Ishikawa (cell line): Measurements from ENCODE around the gene CDX2.

Source experiments
- CEBPB ChIP-seq: IDR thresholded peaks from 2 replicates; pipeline ENCODE4 v1.6.1; 2012
- CREB1 ChIP-seq: IDR thresholded peaks from 2 replicates; pipeline ENCODE4 v1.6.1; 2012; ENCODE audit warnings: low read depth
- EP300 ChIP-seq: IDR thresholded peaks from 2 replicates; pipeline ENCODE4 v1.6.1; 2012; ENCODE audit warnings: borderline replicate concordance
- FOXM1 ChIP-seq: IDR thresholded peaks from 2 replicates; pipeline ENCODE4 v1.6.1; 2012; ENCODE audit warnings: low read depth, borderline replicate concordance
- NFIC ChIP-seq: IDR thresholded peaks from 2 replicates; pipeline ENCODE4 v1.6.1; 2012
- RAD21 ChIP-seq: IDR thresholded peaks from 2 replicates; pipeline ENCODE4 v1.6.1; 2012; ENCODE audit warnings: low read depth
- TAF1 ChIP-seq: IDR thresholded peaks from 2 replicates; pipeline ENCODE4 v1.6.1; 2012; ENCODE audit warnings: low read depth, mild to moderate bottlenecking
- TCF12 ChIP-seq: IDR thresholded peaks from 2 replicates; pipeline ENCODE4 v1.6.1; 2012; ENCODE audit warnings: low read depth
- YY1 ChIP-seq: IDR thresholded peaks from 2 replicates; pipeline ENCODE4 v1.6.1; 2012; ENCODE audit warnings: low read depth
- TF ChIP-seq, protein P1 (sequence below): IDR thresholded peaks from 2 replicates; pipeline ENCODE4 v1.6.1; 2012
- TF ChIP-seq, protein P2 (sequence below): IDR thresholded peaks from 2 replicates; pipeline ENCODE4 v1.6.1; 2012
- TF ChIP-seq, protein P3 (sequence below): IDR thresholded peaks from 2 replicates; pipeline ENCODE4 v1.6.1; 2012; ENCODE audit warnings: low read depth, mild to moderate bottlenecking

DNA sequence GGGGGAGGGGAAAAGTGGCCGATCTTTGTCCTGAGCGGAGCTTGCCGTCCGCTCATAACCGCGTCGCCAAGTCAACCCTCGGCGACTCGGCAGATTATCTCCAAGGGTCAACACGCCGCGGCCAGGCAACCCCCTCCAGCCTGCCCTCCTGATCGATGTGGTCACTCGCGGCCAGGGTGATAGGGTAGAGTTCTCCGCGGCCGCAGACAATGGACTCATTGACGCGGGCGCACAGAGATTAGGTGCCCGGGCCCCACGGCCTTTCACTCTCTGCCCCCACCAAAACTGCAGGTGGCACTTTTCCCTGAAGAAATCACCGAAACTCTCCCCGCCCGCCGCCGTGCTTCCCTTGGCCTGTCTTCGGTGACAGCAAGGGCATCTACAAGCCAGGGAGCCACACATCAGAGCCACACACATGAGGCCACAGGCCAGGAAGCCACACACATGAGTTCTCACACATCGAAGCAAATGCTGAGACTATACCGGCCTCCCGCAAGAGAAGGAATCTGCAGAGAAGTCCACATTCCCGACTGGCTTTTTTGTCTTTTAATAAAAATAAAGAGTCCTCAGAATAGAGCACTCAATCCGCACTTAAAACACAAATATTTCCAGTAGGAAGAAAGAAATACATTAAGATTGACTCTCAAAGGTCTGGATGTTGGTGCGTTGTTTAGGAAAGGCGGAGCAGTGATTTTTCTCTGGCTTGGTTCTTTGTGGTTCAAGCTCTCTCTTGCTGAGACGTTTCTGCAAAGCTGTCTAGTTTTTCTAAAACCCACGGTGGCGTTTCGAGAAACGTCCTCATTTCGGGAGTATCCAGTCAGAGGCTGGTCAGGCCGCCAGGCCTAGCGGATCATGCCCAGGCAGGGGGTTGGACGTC, 50.8 kb downstream of the CDX2 start:
- no peak for TF ChIP-seq RAD21
- TF ChIP-seq, protein P1, sequence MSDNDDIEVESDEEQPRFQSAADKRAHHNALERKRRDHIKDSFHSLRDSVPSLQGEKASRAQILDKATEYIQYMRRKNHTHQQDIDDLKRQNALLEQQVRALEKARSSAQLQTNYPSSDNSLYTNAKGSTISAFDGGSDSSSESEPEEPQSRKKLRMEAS: no peak
- TF ChIP-seq TAF1: no peak
- no peak for TF ChIP-seq FOXM1
- TF ChIP-seq NFIC: no peak
- TF ChIP-seq TCF12: no peak
- TF ChIP-seq CREB1: no peak
- TF ChIP-seq, protein P2, sequence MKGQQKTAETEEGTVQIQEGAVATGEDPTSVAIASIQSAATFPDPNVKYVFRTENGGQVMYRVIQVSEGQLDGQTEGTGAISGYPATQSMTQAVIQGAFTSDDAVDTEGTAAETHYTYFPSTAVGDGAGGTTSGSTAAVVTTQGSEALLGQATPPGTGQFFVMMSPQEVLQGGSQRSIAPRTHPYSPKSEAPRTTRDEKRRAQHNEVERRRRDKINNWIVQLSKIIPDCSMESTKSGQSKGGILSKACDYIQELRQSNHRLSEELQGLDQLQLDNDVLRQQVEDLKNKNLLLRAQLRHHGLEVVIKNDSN: no peak
- TF ChIP-seq CEBPB: no peak
- no peak for TF ChIP-seq YY1
- TF ChIP-seq EP300: no peak
- TF ChIP-seq, protein P3, sequence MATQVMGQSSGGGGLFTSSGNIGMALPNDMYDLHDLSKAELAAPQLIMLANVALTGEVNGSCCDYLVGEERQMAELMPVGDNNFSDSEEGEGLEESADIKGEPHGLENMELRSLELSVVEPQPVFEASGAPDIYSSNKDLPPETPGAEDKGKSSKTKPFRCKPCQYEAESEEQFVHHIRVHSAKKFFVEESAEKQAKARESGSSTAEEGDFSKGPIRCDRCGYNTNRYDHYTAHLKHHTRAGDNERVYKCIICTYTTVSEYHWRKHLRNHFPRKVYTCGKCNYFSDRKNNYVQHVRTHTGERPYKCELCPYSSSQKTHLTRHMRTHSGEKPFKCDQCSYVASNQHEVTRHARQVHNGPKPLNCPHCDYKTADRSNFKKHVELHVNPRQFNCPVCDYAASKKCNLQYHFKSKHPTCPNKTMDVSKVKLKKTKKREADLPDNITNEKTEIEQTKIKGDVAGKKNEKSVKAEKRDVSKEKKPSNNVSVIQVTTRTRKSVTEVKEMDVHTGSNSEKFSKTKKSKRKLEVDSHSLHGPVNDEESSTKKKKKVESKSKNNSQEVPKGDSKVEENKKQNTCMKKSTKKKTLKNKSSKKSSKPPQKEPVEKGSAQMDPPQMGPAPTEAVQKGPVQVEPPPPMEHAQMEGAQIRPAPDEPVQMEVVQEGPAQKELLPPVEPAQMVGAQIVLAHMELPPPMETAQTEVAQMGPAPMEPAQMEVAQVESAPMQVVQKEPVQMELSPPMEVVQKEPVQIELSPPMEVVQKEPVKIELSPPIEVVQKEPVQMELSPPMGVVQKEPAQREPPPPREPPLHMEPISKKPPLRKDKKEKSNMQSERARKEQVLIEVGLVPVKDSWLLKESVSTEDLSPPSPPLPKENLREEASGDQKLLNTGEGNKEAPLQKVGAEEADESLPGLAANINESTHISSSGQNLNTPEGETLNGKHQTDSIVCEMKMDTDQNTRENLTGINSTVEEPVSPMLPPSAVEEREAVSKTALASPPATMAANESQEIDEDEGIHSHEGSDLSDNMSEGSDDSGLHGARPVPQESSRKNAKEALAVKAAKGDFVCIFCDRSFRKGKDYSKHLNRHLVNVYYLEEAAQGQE: no peak
